CD14-positive monocyte (primary cell): ENCODE measurements around the gene DNAH9. TPM values are rescaled to one million over a fixed set of nuclear protein-coding genes. Genes with fewer than 3 reads are reported as not detected.

ENCODE experiments used
- DNase-seq, 3 donors: peaks; one replicate each; pipeline ENCODE4 v3.0.0-alpha.2; 2011 to 2022
- H2AFZ ChIP-seq: 2 replicates; pipeline ENCODE4 v1.6.0; 2012; ENCODE audit warnings: mild to moderate bottlenecking, low read depth, low read length, inconsistent platforms; ENCODE audit not compliant: insufficient read depth, poor library complexity, severe bottlenecking
- H3K27ac ChIP-seq, 2 donors: 1 replicate in 1 of 2; 2 replicates in 1 of 2; pipeline ENCODE4 v1.5.1; 2012 to 2013; ENCODE audit warnings: low read length in 2 of 2, control low read depth in 1 of 2, inconsistent platforms in 1 of 2, low read depth in 1 of 2, mild to moderate bottlenecking in 1 of 2
- H3K27me3 ChIP-seq, 2 donors: one replicate each; pipeline versions ENCODE4 v1.6.0 to v1.6.1; 2011 to 2013; ENCODE audit warnings: low read length in 2 of 2; ENCODE audit not compliant: control insufficient read depth in 2 of 2, insufficient read depth in 2 of 2
- H3K36me3 ChIP-seq, 2 donors: replicated peaks in 1 of 2; 1 replicate in 1 of 2; 2 replicates in 1 of 2; pipeline versions ENCODE4 v1.5.1 to v1.6.1; 2012 to 2013; ENCODE audit warnings: low read length in 2 of 2, control low read depth in 1 of 2, inconsistent platforms in 1 of 2, mild to moderate bottlenecking in 1 of 2; ENCODE audit not compliant: insufficient read depth in 2 of 2, control insufficient read depth in 1 of 2
- H3K4me1 ChIP-seq, 2 donors: 1 replicate in 1 of 2; 2 replicates in 1 of 2; pipeline versions ENCODE4 v1.5.1 to v1.6.1; 2012 to 2013; ENCODE audit warnings: low read length in 2 of 2, control low read depth in 1 of 2, inconsistent platforms in 1 of 2, mild to moderate bottlenecking in 1 of 2, moderate library complexity in 1 of 2; ENCODE audit not compliant: insufficient read depth in 2 of 2, control insufficient read depth in 1 of 2
- H3K4me2 ChIP-seq: replicated peaks from 2 replicates; pipeline ENCODE3; 2012; ENCODE audit warnings: low read length, moderate library complexity, mild to moderate bottlenecking; ENCODE audit not compliant: poor library complexity, severe bottlenecking; ENCODE audit errors: extremely low read depth
- H3K4me3 ChIP-seq, 3 experiments: fragments of 200-600 bp in 1 of 3; sonication (generic) in 1 of 3; replicated peaks in 1 of 3; 1 replicate in 2 of 3; 2 replicates in 1 of 3; pipeline ENCODE4 v1.5.1; 2011 to 2013; ENCODE audit warnings: low read length in 3 of 3, mild to moderate bottlenecking in 3 of 3, control low read depth in 2 of 3, low read depth in 2 of 3, inconsistent platforms in 1 of 3, moderate library complexity in 1 of 3
- H3K79me2 ChIP-seq: 2 replicates; pipeline ENCODE4 v1.6.0; 2012; ENCODE audit warnings: mild to moderate bottlenecking, control low read depth, inconsistent platforms, low read length, moderate library complexity; ENCODE audit not compliant: insufficient read depth
- H3K9ac ChIP-seq: 2 replicates; pipeline ENCODE4 v1.6.0; 2017; ENCODE audit warnings: low read length, mild to moderate bottlenecking; ENCODE audit not compliant: insufficient read depth, poor library complexity, severe bottlenecking
- H3K9me3 ChIP-seq, 2 donors: replicated peaks in 1 of 2; 1 replicate in 1 of 2; 2 replicates in 1 of 2; pipeline versions ENCODE4 v1.5.1 to v1.6.1; 2012 to 2013; ENCODE audit warnings: low read length in 2 of 2, control low read depth in 1 of 2; ENCODE audit not compliant: control insufficient read depth in 1 of 2, insufficient read depth in 1 of 2
- H4K20me1 ChIP-seq: 2 replicates; pipeline ENCODE4 v1.6.0; 2012; ENCODE audit warnings: mild to moderate bottlenecking, low read length, control low read depth, moderate library complexity; ENCODE audit not compliant: insufficient read depth
- H3K27ac Mint-ChIP-seq, 7 donors: one replicate each; pipeline ENCODE4 v1.8.0; 2020; ENCODE audit warnings: mild to moderate bottlenecking in 7 of 7, mixed read lengths in 7 of 7, moderate library complexity in 6 of 7, inconsistent platforms in 2 of 7
- H3K27me3 Mint-ChIP-seq, 3 donors: one replicate each; pipeline ENCODE4 v1.8.0; 2021 to 2022; ENCODE audit warnings: low read depth in 3 of 3, mild to moderate bottlenecking in 3 of 3, mixed read lengths in 3 of 3, moderate library complexity in 3 of 3, inconsistent platforms in 1 of 3
- H3K36me3 Mint-ChIP-seq, 2 donors: one replicate each; pipeline ENCODE4 v1.8.0; 2020; ENCODE audit warnings: mixed read lengths in 2 of 2, inconsistent platforms in 1 of 2, mild to moderate bottlenecking in 1 of 2
- H3K4me1 Mint-ChIP-seq: one replicate; pipeline ENCODE4 v1.8.0; 2020; ENCODE audit warnings: mild to moderate bottlenecking, mixed read lengths
- H3K4me3 Mint-ChIP-seq, 2 donors: one replicate each; pipeline ENCODE4 v1.8.0; 2020; ENCODE audit warnings: mild to moderate bottlenecking in 2 of 2, mixed read lengths in 2 of 2, moderate library complexity in 1 of 2
- H3K9me3 Mint-ChIP-seq, 7 donors: one replicate each; pipeline ENCODE4 v1.8.0; 2020 to 2022; ENCODE audit warnings: mixed read lengths in 7 of 7, mild to moderate bottlenecking in 6 of 7, moderate library complexity in 6 of 7, inconsistent platforms in 2 of 7
- CTCF ChIP-seq: fragments of 200-600 bp; IDR thresholded peaks from one replicate; pipeline ENCODE4 v1.8.0; 2022; ENCODE audit warnings: antibody characterized with exemption, mild to moderate bottlenecking
- WGBS: methylation state at CpG from one replicate; pipeline ENCODE4 v1.1.5; 2013; ENCODE audit warnings: missing lambda C conversion rate; ENCODE audit not compliant: insufficient coverage; 5-methylcytosine and 5-hydroxymethylcytosine counted together
- intact Hi-C, 2 donors: fragments of 100-400 bp; cut with micrococcal nuclease; formaldehyde crosslinking; loops; one replicate each; pipeline versions ENCODE4 v1.15.0 to v1.15.1; 2023
- polyA plus RNA-seq, 3 donors: library from polyadenylated mRNA; depleted of rRNA in 1 of 3; unstranded in 2 of 3; stranded (reverse) in 1 of 3; fragments of 300-500 nt in 2 of 3; fragments of >200 nt in 1 of 3; fragmentation: Illumina TruSeq in 2 of 3; gene quantifications; 1 replicate in 2 of 3; 2 replicates in 1 of 3; pipeline ENCODE4 v1.2.3, GENCODE V29; 2012 to 2021

The DNAH9 gene
- polyA plus RNA-seq, 3 donors, result not detected

GRCh38 chr17:11950771-11951519, 352.7 kb downstream of the DNAH9 start:
- intact Hi-C loops, result no loop called here
- no peak overlapping the region for H3K27ac Mint-ChIP-seq
- Histone ChIP-seq H3K79me2 (no peaks in the 10 kb centered on the region), H3K9me3 (peaks cover 17 to 33% of the 10 kb centered on the region in 2 donors), H3K4me3 (no peak overlapping the region), H3K27me3 (no peaks in the 10 kb centered on the region), H3K27ac (no peak overlapping the region), H3K9ac (no peak overlapping the region), H4K20me1 (no peaks in the 10 kb centered on the region), H3K4me1 (no peaks in the 10 kb centered on the region), H3K4me2 (no peak overlapping the region), H3K36me3 (no peaks in the 10 kb centered on the region), H2AFZ (no peak overlapping the region)
- H3K27me3 Mint-ChIP-seq, result peaks cover 0 to 1% (median 1%) of the 10 kb centered on the region in 3 donors
- WGBS, result 77% methylated on average over 5 of the region's 7 CpGs
- TF ChIP-seq CTCF, result no peak
- no peak for DNase-seq
- no peaks in the 10 kb centered on the region for H3K36me3 Mint-ChIP-seq
- H3K9me3 Mint-ChIP-seq, result peaks cover 13 to 23% (median 18%) of the 10 kb centered on the region in 7 donors
- no peak overlapping the region for H3K4me3 Mint-ChIP-seq
- no peaks in the 10 kb centered on the region for H3K4me1 Mint-ChIP-seq

- Mint-ChIP-seq H3K4me3 (no peak overlapping the region), H3K4me1 (no peaks in the 10 kb centered on the region), H3K36me3 (no peaks in the 10 kb centered on the region), H3K27ac (no peak overlapping the region), H3K27me3 (peaks cover 0 to 1% (median 1%) of the 10 kb centered on the region in 3 donors), H3K9me3 (peaks cover 13 to 25% (median 20%) of the 10 kb centered on the region in 7 donors)
- intact Hi-C loops, result no loop called here
- no peaks in the 10 kb centered on the region for H3K4me1 ChIP-seq
- H3K79me2 ChIP-seq, result no peaks in the 10 kb centered on the region
- no peak overlapping the region for H3K9ac ChIP-seq
- TF ChIP-seq CTCF, result no peak
- no CpG with 5 or more reads among the region's 3 CpGs for WGBS
- H3K4me3 ChIP-seq, result no peak overlapping the region
- no peak overlapping the region for H3K27ac ChIP-seq
- no peak overlapping the region for H3K4me2 ChIP-seq
- peaks cover 18 to 33% of the 10 kb centered on the region in 2 donors for H3K9me3 ChIP-seq
- no peak overlapping the region for H2AFZ ChIP-seq
- DNase-seq, result no peak
- H3K36me3 ChIP-seq, result no peaks in the 10 kb centered on the region
- H3K27me3 ChIP-seq, result no peaks in the 10 kb centered on the region
- H4K20me1 ChIP-seq, result no peaks in the 10 kb centered on the region
These were observed 354.3 kb downstream of the DNAH9 start for GRCh38 chr17:11952610-11953009.
